GM18508 (cell line): ENCODE data around the gene PDXDC1.
"Not testable (repeated sequence)": the region's sequence is repeated elsewhere in the genome, so short reads cannot be mapped to it uniquely, and the experiment has no call there.

Source experiments
- ATAC-seq: cut with Tn5 transposase; IDR thresholded peaks from one replicate; pipeline ENCODE4 v1.9.1; 2021; ENCODE audit warnings: moderate number of reproducible peaks; ENCODE audit not compliant: insufficient read depth, unreplicated experiment

Gene PDXDC1

GRCh38 chr16:14974656-14975417 is at the start of gene PDXDC1:
Gene PDXDC1 (plus strand): TSS chr16:14975026. CDS start chr16:14975200, 174 bp downstream.
- ATAC-seq, result peak; percentile 58

GRCh38 chr16:14928064-14928714 is 46.6 kb upstream of the PDXDC1 start:
- ATAC-seq, result not testable (repeated sequence)

GRCh38 chr16:14929176-14929575 is 45.6 kb upstream of the PDXDC1 start:
- ATAC-seq, result not testable (repeated sequence)

GRCh38 chr16:14930246-14930645 is 44.6 kb upstream of the PDXDC1 start:
- not testable (repeated sequence) for ATAC-seq

GRCh38 chr16:14930971-14931370 is 43.9 kb upstream of the PDXDC1 start:
- not testable (repeated sequence) for ATAC-seq

- not testable (repeated sequence) for ATAC-seq
Observed at GRCh38 chr16:14932581-14933375, 42.0 kb upstream of the PDXDC1 start.

GRCh38 chr16:14937143-14937542 is 37.7 kb upstream of the PDXDC1 start, which contains the start of gene NPIPA1:
Gene NPIPA1 (plus strand): TSS chr16:14937443. CDS start chr16:14937443, 0 bp downstream.
- not testable (repeated sequence) for ATAC-seq

GRCh38 chr16:14937994-14938393 is 36.8 kb upstream of the PDXDC1 start:
- not testable (repeated sequence) for ATAC-seq

GRCh38 chr16:14942686-14943085 is 32.1 kb upstream of the PDXDC1 start:
- not testable (repeated sequence) for ATAC-seq

- no peak for ATAC-seq
Observed at GRCh38 chr16:14955546-14956231, 19.1 kb upstream of the PDXDC1 start.

- ATAC-seq, result no peak
Observed at GRCh38 chr16:14957576-14958322, 17.1 kb upstream of the PDXDC1 start.

GRCh38 chr16:14958323-14958600 is 16.6 kb upstream of the PDXDC1 start:
- ATAC-seq, result no peak

GRCh38 chr16:14958970-14959369 is 15.9 kb upstream of the PDXDC1 start:
- ATAC-seq, result no peak

- no peak for ATAC-seq
Observed at GRCh38 chr16:14961405-14962186, 13.2 kb upstream of the PDXDC1 start.

- ATAC-seq, result no peak
Observed at GRCh38 chr16:14963281-14964173, 11.3 kb upstream of the PDXDC1 start.

GRCh38 chr16:14965328-14965727 is 9.5 kb upstream of the PDXDC1 start:
- no peak for ATAC-seq

GRCh38 chr16:14969795-14970194 is 5.0 kb upstream of the PDXDC1 start:
- not testable (repeated sequence) for ATAC-seq
